PC-3 (cell line): ENCODE measurements around the gene RB1. TPM values are rescaled to one million over a fixed set of nuclear protein-coding genes. Genes with fewer than 3 reads are reported as not detected.

Experiments
- ATAC-seq: fragments of 200-7000 bp; cut with Tn5 transposase; 2 replicates; pipeline ENCODE4 v1.9.1; 2020; ENCODE audit warnings: mild to moderate bottlenecking, moderate library complexity
- BruUV-seq: library from RNA; stranded (reverse); fragments of 400-500 nt; replicated peaks from 2 replicates; lab custom pipeline; 2021; lab: Mats Ljungman, UMichigan
- CTCF ChIA-PET: fragments of 300-600 bp; sonication (Branson Sonifier 250); formaldehyde crosslinking; loops from one replicate; lab custom pipeline; 2022; ENCODE audit warnings: antibody characterized with exemption; lab: Charles Lee
- POLR2A ChIA-PET: fragments of 300-600 bp; sonication (Branson Sonifier 250); formaldehyde crosslinking; loops from one replicate; lab custom pipeline; 2022; ENCODE audit warnings: antibody characterized with exemption; ENCODE audit not compliant: unreplicated experiment; lab: Charles Lee
- DNase-seq: peaks from one replicate; pipeline ENCODE4 v3.0.0-alpha.2; 2015
- H2AFZ ChIP-seq: fragments of 300-600 bp; sonication (generic); 2 replicates; pipeline ENCODE4 v1.6.0; 2016; ENCODE audit warnings: antibody characterized with exemption, low read length
- H3F3A ChIP-seq: fragments of 300-600 bp; sonication (generic); one replicate; pipeline ENCODE4 v1.6.0; 2017; ENCODE audit warnings: antibody characterized with exemption, low read length, control low read depth, mild to moderate bottlenecking; ENCODE audit not compliant: unreplicated experiment
- H3K27ac ChIP-seq: fragments of 300-600 bp; sonication (generic); 2 replicates; pipeline ENCODE4 v1.5.1; 2016; ENCODE audit warnings: mild to moderate bottlenecking, low read length
- H3K27me3 ChIP-seq: fragments of 300-600 bp; sonication (generic); 2 replicates; pipeline ENCODE4 v1.6.1; 2016; ENCODE audit warnings: low read length, mixed read lengths
- H3K36me3 ChIP-seq: fragments of 300-600 bp; sonication (generic); 2 replicates; pipeline ENCODE4 v1.6.1; 2016; ENCODE audit warnings: low read depth, mixed run types, low read length, mixed read lengths
- H3K4me1 ChIP-seq: fragments of 300-600 bp; sonication (generic); 2 replicates; pipeline ENCODE4 v1.5.1; 2016; ENCODE audit warnings: low read length; ENCODE audit not compliant: insufficient read depth
- H3K4me2 ChIP-seq: fragments of 300-600 bp; sonication (generic); 2 replicates; pipeline ENCODE4 v1.6.0; 2016; ENCODE audit warnings: low read length
- H3K4me3 ChIP-seq: fragments of 300-600 bp; sonication (generic); 2 replicates; pipeline ENCODE4 v1.5.1; 2016; ENCODE audit warnings: mild to moderate bottlenecking, low read length, mixed read lengths
- H3K79me2 ChIP-seq: fragments of 300-600 bp; sonication (generic); 2 replicates; pipeline ENCODE4 v1.6.1; 2017; ENCODE audit warnings: low read length, mixed read lengths
- H3K9ac ChIP-seq: fragments of 300-600 bp; sonication (generic); 2 replicates; pipeline ENCODE4 v1.6.0; 2016; ENCODE audit warnings: mild to moderate bottlenecking, low read length
- H3K9me2 ChIP-seq: fragments of 300-600 bp; sonication (generic); replicated peaks from 2 replicates; pipeline ENCODE4 v1.6.1; 2016; ENCODE audit warnings: mixed run types, low read length, mixed read lengths
- H3K9me3 ChIP-seq: fragments of 300-600 bp; sonication (generic); 2 replicates; pipeline ENCODE4 v1.6.1; 2016; ENCODE audit warnings: low read length, mixed read lengths
- H4K20me1 ChIP-seq: fragments of 300-600 bp; sonication (generic); 2 replicates; pipeline ENCODE4 v1.6.1; 2016; ENCODE audit warnings: low read length, mixed read lengths
- CTCF ChIP-seq: fragments of 300-600 bp; sonication (generic); conservative IDR thresholded peaks from 2 replicates; pipeline ENCODE4 v1.5.1; 2017; ENCODE audit warnings: antibody characterized with exemption, low read depth, mild to moderate bottlenecking, low read length
- EZH2 ChIP-seq: fragments of 300-600 bp; sonication (generic); IDR thresholded peaks from one replicate; pipeline ENCODE4 v1.6.1; 2017; ENCODE audit warnings: antibody characterized with exemption, mild to moderate bottlenecking, low read length; ENCODE audit not compliant: unreplicated experiment
- EZH2phosphoT487 ChIP-seq: fragments of 300-600 bp; sonication (generic); IDR thresholded peaks from 2 replicates; pipeline ENCODE4 v1.6.1; 2018; ENCODE audit warnings: mild to moderate bottlenecking, antibody characterized with exemption, low read length, borderline replicate concordance
- intact Hi-C: fragments of 100-400 bp; cut with micrococcal nuclease; formaldehyde crosslinking; loops from 2 replicates; pipeline ENCODE4 v1.9.0; 2023
- total RNA-seq: library from RNA; depleted of rRNA; stranded (reverse); fragments of >200 nt; gene quantifications from 2 replicates; pipeline ENCODE4 v1.2.3, GENCODE V29; 2014

RB1 gene
- total RNA-seq, 1 experiment from 2014 or later, result 14.3 TPM

GRCh38 chr13:48493066-48493765 lies 189.7 kb downstream of the RB1 start:
- intact Hi-C loops, result loop anchor here (5.0 kb wide), 3 partner anchors 39 to 261 kb away; partner anchors contain the start of genes ITM2B and RCBTB2
- Histone ChIP-seq H3K4me3 (no peak overlapping the region), H3K4me1 (peaks cover 55% of the 10 kb centered on the region), H3K4me2 (peak overlapping the region; percentile 57), H3K9ac (peak overlapping the region; percentile 31), H3K36me3 (no peaks in the 10 kb centered on the region), H3K79me2 (no peaks in the 10 kb centered on the region), H4K20me1 (no peaks in the 10 kb centered on the region), H3K9me3 (no peaks in the 10 kb centered on the region), H3K9me2 (no peaks in the 10 kb centered on the region), H3K27me3 (no peaks in the 10 kb centered on the region), H3F3A (peaks cover 19% of the 10 kb centered on the region), H2AFZ (no peak overlapping the region), H3K27ac (peak overlapping the region; percentile 88)
- TF ChIP-seq EZH2phosphoT487 (no peak), EZH2 (no peak), CTCF (no peak)
- ATAC-seq (peak; percentile 2; the same call in 1 of the 2 replicates), DNase-seq (no peak)
- CTCF ChIA-PET, result no interaction called here
- POLR2A ChIA-PET, result interaction anchor here (0.6 kb wide), 1 partner anchor 39 kb away, joined by 3 read pairs; no protein-coding TSS in a partner anchor
- BruUV-seq, result no TSS peak

GRCh38 chr13:48493851-48494250 lies 190.3 kb downstream of the RB1 start:
- H3K9me2 ChIP-seq, result no peaks in the 10 kb centered on the region
- no peaks in the 10 kb centered on the region for H4K20me1 ChIP-seq
- H3F3A ChIP-seq, result peaks cover 19% of the 10 kb centered on the region
- TF ChIP-seq EZH2phosphoT487, result no peak
- no peak for TF ChIP-seq EZH2
- TF ChIP-seq CTCF, result no peak
- ChIA-PET POLR2A (interaction anchor here (0.6 kb wide), 2 partner anchors 38 to 251 kb away, joined by 3 to 5 read pairs; no protein-coding TSS in a partner anchor), CTCF (interaction anchor here (0.8 kb wide), 1 partner anchor 86 kb away, joined by 4 read pairs; no protein-coding TSS in a partner anchor)
- peak overlapping the region; percentile 88 for H3K27ac ChIP-seq
- H3K4me1 ChIP-seq, result peaks cover 54% of the 10 kb centered on the region
- DNase-seq (peak; percentile 91), ATAC-seq (peak; percentile 64)
- H3K4me2 ChIP-seq, result peak overlapping the region; percentile 60
- peak overlapping the region; percentile 37 for H3K9ac ChIP-seq
- H3K27me3 ChIP-seq, result no peaks in the 10 kb centered on the region
- no peaks in the 10 kb centered on the region for H3K79me2 ChIP-seq
- no peak overlapping the region for H3K4me3 ChIP-seq
- BruUV-seq, result no TSS peak
- H2AFZ ChIP-seq, result no peak overlapping the region
- H3K36me3 ChIP-seq, result no peaks in the 10 kb centered on the region
- intact Hi-C loops, result loop anchor here (1.0 to 5.0 kb wide), 4 partner anchors 38 to 262 kb away; partner anchors contain the start of genes ITM2B and RCBTB2
- no peaks in the 10 kb centered on the region for H3K9me3 ChIP-seq

- Histone ChIP-seq H3K9me3 (no peaks in the 10 kb centered on the region), H3K36me3 (no peaks in the 10 kb centered on the region), H3K4me3 (no peak overlapping the region), H3K4me1 (peaks cover 43% of the 10 kb centered on the region), H3K27ac (peak overlapping the region; percentile 88; the same call in 1 of the 2 replicates), H3K79me2 (no peaks in the 10 kb centered on the region), H3K9me2 (no peaks in the 10 kb centered on the region), H3K9ac (no peak overlapping the region), H3F3A (peaks cover 10% of the 10 kb centered on the region), H2AFZ (no peak overlapping the region), H3K27me3 (no peaks in the 10 kb centered on the region), H4K20me1 (no peaks in the 10 kb centered on the region), H3K4me2 (0 out of 2 replicates have a peak overlapping the region, but pooled peaks have one; percentile 60)
- ChIA-PET CTCF (no interaction called here), POLR2A (no interaction called here)
- intact Hi-C loops, result loop anchor here (1.0 to 5.0 kb wide), 4 partner anchors 37 to 263 kb away; partner anchors contain the start of genes ITM2B and RCBTB2
- ATAC-seq (no peak), DNase-seq (no peak)
- BruUV-seq, result no TSS peak
- TF ChIP-seq EZH2phosphoT487, result no peak
- TF ChIP-seq CTCF, result no peak
- TF ChIP-seq EZH2, result no peak
Observed at GRCh38 chr13:48494874-48495273, 191.3 kb downstream of the RB1 start.
